Heart left ventricle (tissue), 13 donors: ENCODE data around the gene NTM.

Experiments used
- POLR2A ChIP-seq, 2 donors: fragments of 450-650 bp; IDR thresholded peaks; one replicate each; pipeline ENCODE4 v1.6.1; 2017; ENCODE audit warnings: antibody characterized with exemption in 2 of 2, mild to moderate bottlenecking in 2 of 2, moderate library complexity in 2 of 2
- TF ChIP-seq, protein P1 (sequence below), 12 donors: fragments of 200-600 bp; sonication (generic) in 4 of 12; IDR thresholded peaks; one replicate each; pipeline versions ENCODE4 v1.5.0 to v1.8.0; 2018 to 2022; ENCODE audit warnings: antibody characterized with exemption in 12 of 12, mild to moderate bottlenecking in 5 of 12
- donor health status: ischemic (EF 13 %, LVEDD 7.1; RV severe dilation, severe dysfunction).
- donor health status: DM: no; HTN: yes; CAD: no.
- donor health status: DM: no; HTN: no; CAD: no.
- donor health status: ischemic (EF 25% LVEDD 6.9; RV normal size, moderate dysfunction).
- donor health status: ischemic (EF 25% LVEDD 5.7; RV mildly dilated, moderate dysfunction).
- donor health status: ischemic (EF 35%, LVEDD 5.7; RV mildly dilated, moderate dysfunction).
- donor health status: nonischemic (EF 11% LVEDD 7.7; RV severe dilation, severe dysfunction).
- donor health status: DM: yes; HTN: yes; CAD: no.
- donor health status: PGD.
- donor health status: ischemic (EF 29% LVEDD 5.4; RV normal size, mild dysfunction).
- donor health status: nonischemic (EF 23%, LVEDD 6.1; RV moderate dilation, normal function).

DNA sequence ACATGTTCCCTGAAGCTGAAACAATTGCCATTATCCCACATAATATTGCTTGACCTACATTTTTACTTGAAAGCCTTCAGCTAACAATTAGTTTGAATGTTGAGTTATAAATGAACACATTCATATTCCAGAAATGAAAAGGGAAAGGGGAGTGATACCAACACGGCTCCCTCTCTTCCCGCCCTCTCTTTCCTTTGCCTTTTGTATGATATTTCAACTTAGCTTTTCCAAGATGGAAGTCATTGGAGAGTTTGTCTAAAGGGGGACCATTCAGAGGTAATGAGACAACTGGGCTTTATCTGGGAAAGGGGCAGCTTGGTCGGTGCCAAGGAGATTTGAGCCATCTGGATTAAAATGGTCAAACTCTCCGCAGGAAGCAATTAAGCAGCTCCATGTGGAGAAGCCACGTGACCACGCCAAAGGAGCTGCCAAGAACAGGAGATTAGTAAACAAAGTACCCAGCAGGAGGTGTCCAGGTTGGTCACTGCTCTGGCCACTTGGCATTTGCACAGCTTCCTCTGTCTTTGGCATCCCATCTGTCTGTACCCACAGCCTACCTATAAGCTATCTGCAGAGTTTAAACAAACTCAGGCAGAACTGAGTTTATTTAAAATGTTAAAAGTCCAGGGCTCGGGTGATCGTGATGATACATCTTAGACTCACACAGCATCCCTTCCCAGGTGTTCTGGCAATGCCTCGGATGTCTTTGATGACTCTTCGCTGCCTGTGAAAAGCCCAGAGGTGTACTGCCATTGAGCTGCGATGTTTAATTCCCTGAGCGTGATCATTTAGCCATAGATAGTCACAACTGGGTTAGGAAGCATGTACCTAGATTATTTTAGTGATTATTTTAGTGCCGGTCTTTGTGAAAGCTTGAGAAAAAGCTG, 735.9 kb downstream of the NTM start:
- TF ChIP-seq, protein P1, sequence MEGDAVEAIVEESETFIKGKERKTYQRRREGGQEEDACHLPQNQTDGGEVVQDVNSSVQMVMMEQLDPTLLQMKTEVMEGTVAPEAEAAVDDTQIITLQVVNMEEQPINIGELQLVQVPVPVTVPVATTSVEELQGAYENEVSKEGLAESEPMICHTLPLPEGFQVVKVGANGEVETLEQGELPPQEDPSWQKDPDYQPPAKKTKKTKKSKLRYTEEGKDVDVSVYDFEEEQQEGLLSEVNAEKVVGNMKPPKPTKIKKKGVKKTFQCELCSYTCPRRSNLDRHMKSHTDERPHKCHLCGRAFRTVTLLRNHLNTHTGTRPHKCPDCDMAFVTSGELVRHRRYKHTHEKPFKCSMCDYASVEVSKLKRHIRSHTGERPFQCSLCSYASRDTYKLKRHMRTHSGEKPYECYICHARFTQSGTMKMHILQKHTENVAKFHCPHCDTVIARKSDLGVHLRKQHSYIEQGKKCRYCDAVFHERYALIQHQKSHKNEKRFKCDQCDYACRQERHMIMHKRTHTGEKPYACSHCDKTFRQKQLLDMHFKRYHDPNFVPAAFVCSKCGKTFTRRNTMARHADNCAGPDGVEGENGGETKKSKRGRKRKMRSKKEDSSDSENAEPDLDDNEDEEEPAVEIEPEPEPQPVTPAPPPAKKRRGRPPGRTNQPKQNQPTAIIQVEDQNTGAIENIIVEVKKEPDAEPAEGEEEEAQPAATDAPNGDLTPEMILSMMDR (IDR thresholded peaks at IDR 0.05) = no peak
- no peak for TF ChIP-seq POLR2A (IDR thresholded peaks at IDR 0.05)
